Measurements from ENCODE around the gene TGM4. TPM values are rescaled to one million over a fixed set of nuclear protein-coding genes. Genes with fewer than 3 reads are reported as not detected.

The TGM4 gene
- total RNA-seq, 4 donors from 2014 or later = not detected

GRCh38 chr3:44907612-44908011, 33.2 kb downstream of the TGM4 start:
- H3K36me3 ChIP-seq = no peaks in the 10 kb centered on the region
- no peaks in the 10 kb centered on the region for H3K27me3 ChIP-seq
- no peak for TF ChIP-seq POLR2A (IDR thresholded peaks at IDR 0.05)
- no peak for TF ChIP-seq CTCF (IDR thresholded peaks at IDR 0.05)
- peak in 1 of 3 donors; percentile 10 for DNase-seq
- no peaks in the 10 kb centered on the region for H3K4me1 ChIP-seq
- H3K4me3 ChIP-seq = no peak overlapping the region
- no peaks in the 10 kb centered on the region for H3K9me3 ChIP-seq
- no peak overlapping the region for H3K27ac ChIP-seq

DNA sequence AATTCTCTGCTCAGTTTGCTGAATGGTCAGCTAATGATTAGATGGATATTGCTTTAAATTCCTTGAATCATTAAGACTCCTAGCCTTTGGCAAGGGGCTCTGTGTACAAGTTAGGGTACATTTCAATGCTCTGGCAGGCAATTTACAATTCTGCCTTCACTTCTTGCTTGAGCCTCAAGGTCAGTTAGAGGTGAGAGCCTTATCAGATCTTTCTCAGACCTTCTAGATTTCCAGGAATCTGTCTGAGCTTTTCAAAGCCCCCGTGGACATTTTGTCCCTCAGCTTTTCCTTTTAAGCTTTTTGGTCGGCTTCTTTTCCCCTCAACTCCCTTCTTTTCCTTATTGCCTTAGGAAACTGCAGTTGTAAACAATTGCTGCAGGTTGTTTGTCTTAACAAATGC, 34.7 kb downstream of the TGM4 start:
- Histone ChIP-seq H3K4me1 (no peaks in the 10 kb centered on the region), H3K9me3 (no peaks in the 10 kb centered on the region), H3K27me3 (no peaks in the 10 kb centered on the region), H3K4me3 (no peak overlapping the region), H3K36me3 (no peaks in the 10 kb centered on the region), H3K27ac (no peak overlapping the region)
- no peak for TF ChIP-seq POLR2A (IDR thresholded peaks at IDR 0.05)
- TF ChIP-seq CTCF (IDR thresholded peaks at IDR 0.05) = no peak
- no peak for DNase-seq

GRCh38 chr3:44910693-44911092, 36.3 kb downstream of the TGM4 start:
- no peaks in the 10 kb centered on the region for H3K4me1 ChIP-seq
- no peaks in the 10 kb centered on the region for H3K27me3 ChIP-seq
- H3K4me3 ChIP-seq = no peak overlapping the region
- H3K27ac ChIP-seq = no peak overlapping the region
- TF ChIP-seq CTCF (IDR thresholded peaks at IDR 0.05) (no peak), POLR2A (IDR thresholded peaks at IDR 0.05) (no peak)
- H3K9me3 ChIP-seq = no peaks in the 10 kb centered on the region
- H3K36me3 ChIP-seq = no peaks in the 10 kb centered on the region
- DNase-seq = no peak

DNA sequence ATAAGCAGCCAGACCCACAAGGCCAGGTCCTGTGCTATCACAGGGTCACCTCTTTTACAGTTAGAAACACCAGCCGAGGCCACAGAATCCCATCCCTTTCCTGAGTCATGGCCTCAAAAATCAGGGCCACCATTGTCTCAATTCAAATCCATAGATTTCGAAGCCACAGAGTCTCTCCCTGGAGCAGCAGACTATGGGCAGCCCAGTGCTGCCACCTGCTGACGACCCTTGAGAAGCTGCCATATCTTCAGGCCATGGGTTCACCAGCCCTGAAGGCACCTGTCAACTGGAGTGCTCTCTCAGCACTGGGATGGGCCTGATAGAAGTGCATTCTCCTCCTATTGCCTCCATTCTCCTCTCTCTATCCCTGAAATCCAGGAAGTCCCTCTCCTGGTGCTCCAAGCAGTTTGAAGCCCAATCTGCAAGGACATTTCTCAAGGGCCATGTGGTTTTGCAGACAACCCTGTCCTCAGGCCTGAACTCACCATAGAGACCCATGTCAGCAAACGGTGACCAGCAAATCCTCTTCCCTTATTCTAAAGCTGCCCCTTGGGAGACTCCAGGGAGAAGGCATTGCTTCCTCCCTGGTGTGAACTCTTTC, 39.6 kb downstream of the TGM4 start:
- H3K9me3 ChIP-seq = no peaks in the 10 kb centered on the region
- peak; percentile 44 to 84 (median 77) for DNase-seq
- peaks cover 0 to 10% (median 0%) of the 10 kb centered on the region in 3 donors for H3K36me3 ChIP-seq
- no peaks in the 10 kb centered on the region for H3K4me1 ChIP-seq
- TF ChIP-seq CTCF (IDR thresholded peaks at IDR 0.05) (peak; percentile 31 to 75 (median 68)), POLR2A (IDR thresholded peaks at IDR 0.05) (no peak)
- no peak overlapping the region for H3K4me3 ChIP-seq
- H3K27ac ChIP-seq = no peak overlapping the region
- H3K27me3 ChIP-seq = no peaks in the 10 kb centered on the region

DNA sequence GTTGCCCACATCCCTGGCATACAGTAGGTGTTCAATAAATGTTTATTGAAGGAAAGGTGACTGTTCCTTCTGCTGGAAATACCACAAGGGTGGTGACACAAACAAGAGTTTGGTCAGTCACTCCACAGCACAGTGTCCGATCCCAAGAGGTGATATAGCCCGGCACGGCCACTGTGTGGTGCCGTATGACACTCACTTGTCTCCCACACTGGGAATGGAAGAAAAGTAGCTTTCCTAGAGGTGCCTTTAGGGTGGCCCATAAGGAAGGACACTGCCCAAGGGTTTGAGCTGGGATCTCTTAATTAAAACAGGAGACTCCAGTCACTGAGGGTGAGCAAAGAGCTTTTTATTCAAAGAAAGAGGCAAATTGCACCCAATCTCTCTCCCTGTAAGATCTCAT, 40.5 kb downstream of the TGM4 start:
- Histone ChIP-seq H3K4me3 (no peak overlapping the region), H3K4me1 (no peaks in the 10 kb centered on the region), H3K36me3 (peaks cover 0 to 10% (median 0%) of the 10 kb centered on the region in 3 donors), H3K27me3 (no peaks in the 10 kb centered on the region), H3K27ac (no peak overlapping the region), H3K9me3 (no peaks in the 10 kb centered on the region)
- TF ChIP-seq POLR2A (IDR thresholded peaks at IDR 0.05) (no peak), CTCF (IDR thresholded peaks at IDR 0.05) (peak in 3 of 6 experiments; percentile 13 to 28 (median 25))
- peak in 1 of 3 donors; percentile 42 for DNase-seq

Data from Peyer's patch (tissue), 4 donors.